ENCODE data around the gene GNPNAT1.

GRCh38 chr14:52729585-52729924, 61.9 kb downstream of the GNPNAT1 start:
- no peak for TF ChIP-seq POLR2A (IDR thresholded peaks at IDR 0.05)
- TF ChIP-seq CTCF (IDR thresholded peaks at IDR 0.05) = no peak
